Hematopoietic multipotent progenitor cell treated with erythropoietin and hydrocortisone succinate and interleukin-3 and kit ligand, for 15 days (in vitro differentiated cells): ENCODE results near the gene SHISAL1.

ENCODE experiments used
- DNase-seq: peaks from one replicate; pipeline ENCODE4 v3.0.0-alpha.2; 2015; ENCODE audit warnings: low spot score

The SHISAL1 gene

DNA sequence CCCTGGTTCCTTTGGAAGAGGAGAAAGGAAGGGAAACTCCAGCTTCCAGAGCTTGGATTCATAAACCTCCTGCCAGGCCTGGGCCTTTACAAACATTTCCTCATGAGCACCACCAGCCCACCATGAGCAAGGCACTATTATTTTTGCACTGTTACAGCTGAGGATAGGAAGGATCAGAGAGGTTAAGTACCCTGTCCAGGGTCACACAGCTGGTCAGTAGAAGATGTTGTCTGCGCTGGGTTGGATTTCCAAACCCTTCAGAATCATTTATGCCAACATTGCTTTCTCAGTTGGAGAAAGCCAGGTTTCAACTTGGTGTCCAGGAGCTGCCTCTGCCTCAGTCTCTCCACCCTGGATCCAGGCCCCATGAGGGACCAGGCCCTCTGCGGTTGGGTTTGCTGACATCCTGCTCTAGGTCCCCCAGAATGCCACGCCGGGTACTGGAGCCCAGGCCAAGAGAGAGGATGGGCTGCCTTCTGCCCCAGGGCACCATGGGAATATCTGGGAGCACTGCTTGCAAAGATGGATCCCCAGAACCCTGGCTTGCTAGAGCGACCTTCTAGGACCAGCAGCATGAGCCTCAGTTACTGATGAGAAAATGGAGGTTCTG is 29.7 kb upstream of the SHISAL1 start:
- DNase-seq: no peak

GRCh38 chr22:44341431-44342346 is 28.9 kb upstream of the SHISAL1 start:
- no peak for DNase-seq

DNA sequence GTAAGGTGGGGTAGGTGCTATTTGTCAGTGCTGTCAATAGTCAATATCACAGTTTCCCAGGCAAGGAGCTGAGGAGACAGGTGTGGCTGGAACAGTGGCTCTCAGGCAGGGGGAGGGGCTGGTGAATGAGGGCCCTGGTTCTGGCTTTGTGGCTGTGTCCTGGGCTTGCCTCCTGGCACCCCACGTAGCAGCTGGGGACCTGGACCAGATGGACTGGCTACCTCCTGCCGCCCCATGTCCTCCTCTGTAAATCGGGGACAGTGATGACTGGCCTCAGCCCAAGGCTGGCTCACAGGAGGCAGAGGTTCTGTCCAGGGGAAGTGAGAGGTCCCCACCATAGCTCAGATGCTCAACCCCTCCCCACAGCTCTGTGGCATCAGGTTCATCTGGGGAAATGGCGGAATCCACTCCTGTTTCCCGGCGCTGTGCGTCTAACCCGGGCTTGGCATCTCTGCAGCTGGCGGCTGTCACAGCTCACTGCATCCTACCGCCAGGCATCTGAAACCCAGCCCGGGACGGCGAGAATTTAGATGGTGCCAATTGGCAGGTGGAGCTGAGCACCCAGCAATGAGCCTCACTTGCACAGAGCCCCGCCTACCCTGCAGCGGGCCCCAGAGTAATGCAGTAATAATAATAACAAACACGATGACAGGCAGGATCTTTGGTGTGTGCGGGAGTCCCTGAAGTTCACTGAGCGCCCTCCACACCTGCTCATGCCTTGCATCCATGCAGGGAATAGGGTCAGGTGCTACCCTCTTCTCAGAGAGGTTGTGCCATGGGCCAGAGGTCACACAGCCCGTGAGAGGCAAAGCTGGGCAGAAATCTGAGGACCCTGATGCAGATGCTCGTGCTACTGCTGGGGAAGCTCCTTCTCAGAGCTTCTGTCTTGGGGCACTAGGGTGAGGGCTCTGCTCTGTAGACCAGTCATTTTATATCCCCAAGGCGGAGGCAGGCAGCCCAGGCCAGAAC is 27.8 kb upstream of the SHISAL1 start:
- no peak for DNase-seq

DNA sequence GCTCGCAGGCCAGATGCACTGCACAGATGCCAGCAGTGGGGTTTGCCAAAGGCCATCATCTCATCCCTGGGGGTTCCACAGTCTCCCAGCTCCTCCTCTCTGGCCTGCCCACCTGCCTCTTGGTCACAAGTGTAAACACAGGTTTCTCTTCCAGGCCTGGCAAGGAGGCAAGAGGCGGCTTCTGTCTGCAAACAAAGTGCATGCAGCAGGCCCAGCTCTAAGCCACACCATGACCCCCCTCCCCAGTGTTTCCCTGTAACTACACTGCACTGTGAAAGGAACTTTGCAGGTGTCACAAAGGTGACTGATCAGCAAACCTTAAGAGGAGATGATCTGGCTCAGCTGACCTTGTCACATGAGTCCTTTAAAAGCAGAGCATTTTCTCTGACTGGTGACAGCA is 26.2 kb upstream of the SHISAL1 start:
- no peak for DNase-seq

GRCh38 chr22:44338177-44338810 is 25.5 kb upstream of the SHISAL1 start:
- DNase-seq: no peak

GRCh38 chr22:44337678-44338004 is 24.9 kb upstream of the SHISAL1 start:
- DNase-seq: no peak

DNA sequence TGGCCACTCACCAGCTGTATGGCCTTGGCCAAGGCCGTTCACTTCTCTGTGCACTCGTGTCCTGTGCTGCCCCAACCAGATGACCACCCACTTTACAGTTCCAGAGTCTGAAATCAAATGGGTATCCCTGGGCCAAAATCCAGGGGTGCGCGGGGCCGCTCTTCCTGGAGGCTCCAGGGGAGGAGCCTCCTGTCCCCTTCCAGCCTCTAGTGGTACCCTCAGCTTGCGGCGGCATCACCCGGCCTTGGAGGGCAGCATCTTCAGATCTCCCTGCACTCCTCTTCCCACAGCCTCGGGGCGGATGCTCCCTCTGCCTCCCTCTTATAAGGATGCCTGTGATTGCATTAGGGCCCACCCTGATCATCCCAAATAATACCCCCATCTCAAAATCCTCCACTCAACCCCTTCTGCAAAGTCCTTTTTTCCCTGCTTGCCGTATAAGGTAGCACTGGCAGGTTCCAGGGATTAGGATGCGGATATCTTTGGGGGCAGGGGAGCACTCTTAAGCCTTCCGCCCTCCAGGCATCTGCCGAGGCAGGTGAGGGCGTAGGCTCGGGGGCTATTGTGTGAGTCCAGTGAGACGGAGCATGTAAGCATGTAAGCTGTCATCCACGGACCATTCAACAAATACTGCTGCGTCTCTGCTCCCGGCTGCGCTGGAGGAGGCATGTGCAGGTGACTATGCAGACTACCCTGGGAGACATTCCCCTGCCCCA is 24.4 kb upstream of the SHISAL1 start:
- no peak for DNase-seq

- no peak for DNase-seq
These were observed 23.4 kb upstream of the SHISAL1 start for GRCh38 chr22:44335903-44336803.

- DNase-seq: no peak
These were observed 22.5 kb upstream of the SHISAL1 start for GRCh38 chr22:44335066-44335839.

- no peak for DNase-seq
These were observed 21.3 kb upstream of the SHISAL1 start for GRCh38 chr22:44333847-44334635.

DNA sequence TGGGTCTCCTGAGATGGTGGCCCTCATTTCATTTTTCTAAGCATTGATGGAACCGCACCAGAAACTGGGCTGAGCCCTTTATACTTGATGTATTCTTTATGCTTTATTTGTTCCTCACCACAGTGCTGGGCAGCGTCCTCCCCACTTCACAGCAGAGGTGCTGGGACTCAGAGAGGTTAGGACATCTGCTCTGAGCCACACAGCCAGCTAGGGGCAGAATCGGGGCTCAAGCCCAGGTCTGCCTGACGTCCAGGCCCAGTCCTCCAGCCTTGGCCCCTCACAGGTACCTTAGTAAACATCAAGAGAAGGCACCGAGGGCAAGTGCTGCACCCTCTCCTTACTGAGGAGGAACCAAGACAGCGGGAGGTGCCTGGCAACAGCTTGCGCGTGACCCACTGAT is 20.2 kb upstream of the SHISAL1 start:
- DNase-seq: no peak

GRCh38 chr22:44331881-44332714 is 19.3 kb upstream of the SHISAL1 start:
- no peak for DNase-seq

DNA sequence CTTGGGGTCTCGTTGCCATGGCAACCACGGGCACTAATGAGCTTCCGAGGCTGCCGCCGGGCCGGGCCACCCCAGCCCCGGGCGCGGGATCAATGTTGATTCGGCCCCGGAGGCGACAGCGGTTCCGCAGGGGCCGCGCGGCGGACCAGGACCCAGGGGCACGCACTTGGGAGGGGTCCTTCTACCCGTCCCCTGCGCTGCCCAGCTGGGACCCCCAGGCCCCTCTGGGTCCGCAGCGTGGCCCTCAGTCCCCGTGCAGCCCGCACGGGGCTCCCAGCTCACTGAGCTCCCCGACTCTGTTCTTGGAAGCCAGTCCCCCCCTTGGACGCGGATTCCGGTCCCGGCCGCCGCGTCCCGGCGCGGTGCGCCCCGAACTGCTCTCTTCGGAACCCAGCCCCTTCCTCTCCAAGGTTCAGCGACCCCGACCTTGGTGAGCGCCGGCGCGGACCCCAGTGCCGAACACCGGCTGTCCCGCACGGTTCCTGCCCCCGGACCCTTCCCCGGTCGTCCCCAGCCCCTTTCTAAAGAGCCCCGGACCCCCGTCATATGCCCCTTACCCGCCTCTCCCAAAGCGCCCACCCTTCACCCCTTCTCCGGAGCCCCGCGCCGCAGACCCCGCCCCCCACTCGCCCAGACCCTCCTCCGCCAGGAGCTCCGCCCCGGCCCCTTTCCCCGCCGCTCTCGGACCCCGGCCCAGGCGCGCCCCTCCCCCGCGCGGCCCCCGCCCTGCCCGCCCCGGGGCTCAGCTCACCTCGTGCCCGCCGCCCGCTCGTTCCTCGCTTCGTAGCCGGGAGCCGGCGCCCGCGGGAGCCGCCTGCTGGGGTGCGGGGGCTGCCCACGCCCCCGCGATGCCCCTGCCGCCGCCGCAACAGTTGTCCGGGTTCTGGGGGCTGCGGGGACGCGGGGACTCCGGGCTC is 18.3 kb upstream of the SHISAL1 start:
- no peak for DNase-seq

- DNase-seq: no peak
These were observed 17.5 kb upstream of the SHISAL1 start for GRCh38 chr22:44330188-44330743.

DNA sequence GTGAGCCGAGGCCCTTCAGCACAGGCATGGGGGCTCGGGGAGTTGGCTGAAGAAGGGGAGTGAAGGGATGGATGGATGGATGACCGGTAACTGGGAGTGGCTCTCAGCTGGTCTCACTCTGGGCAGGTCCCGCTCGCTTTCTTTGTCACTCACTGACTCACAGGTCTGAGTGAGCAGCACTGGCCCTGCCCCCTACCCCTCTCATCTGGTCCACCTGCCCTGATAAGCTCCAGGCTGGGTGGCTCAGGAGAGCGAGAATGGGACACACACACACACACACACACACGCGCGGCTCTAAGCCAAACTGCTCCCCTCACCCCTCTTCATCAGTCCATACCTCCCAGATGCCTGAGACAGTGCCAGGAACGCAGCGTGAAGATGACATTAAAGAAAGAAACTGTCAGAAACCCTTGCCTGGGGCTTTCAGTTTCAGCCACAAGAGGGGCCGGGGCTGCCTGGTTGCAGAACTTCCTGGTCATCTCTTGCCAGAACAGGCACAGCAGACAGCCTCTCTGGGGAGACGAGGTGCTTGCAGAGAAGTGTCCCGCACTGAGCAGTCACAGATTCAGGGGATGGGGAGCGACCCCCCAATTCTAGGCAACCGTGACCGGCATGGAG is 16.5 kb upstream of the SHISAL1 start:
- DNase-seq: no peak

GRCh38 chr22:44328762-44329161 is 16.0 kb upstream of the SHISAL1 start:
- no peak for DNase-seq
